SJCRH30 (cell line): ENCODE measurements around the gene NYNRIN. TPM values are rescaled to one million over a fixed set of nuclear protein-coding genes. Genes with fewer than 3 reads are reported as not detected.

Experiments
- DNase-seq, 2 experiments: peaks; one replicate each; pipeline ENCODE4 v3.0.0-alpha.2; 2015 to 2020
- H3K27ac ChIP-seq: fragments of 250-450 bp; sonication (Bioruptor Pico); 2 replicates; pipeline ENCODE4 v1.5.1; 2020; ENCODE audit warnings: mild to moderate bottlenecking, moderate library complexity
- H3K27me3 ChIP-seq: fragments of 250-450 bp; sonication (Bioruptor Pico); 2 replicates; pipeline ENCODE4 v1.5.1; 2020; ENCODE audit warnings: mild to moderate bottlenecking, moderate library complexity
- H3K36me3 ChIP-seq: fragments of 250-450 bp; sonication (Bioruptor Pico); 2 replicates; pipeline ENCODE4 v1.5.1; 2020; ENCODE audit warnings: mild to moderate bottlenecking, moderate library complexity
- H3K4me1 ChIP-seq: fragments of 250-450 bp; sonication (Bioruptor Pico); 2 replicates; pipeline ENCODE4 v1.5.1; 2020; ENCODE audit warnings: mild to moderate bottlenecking, moderate library complexity
- H3K4me3 ChIP-seq: fragments of 250-450 bp; sonication (Bioruptor Pico); 2 replicates; pipeline ENCODE4 v1.5.1; 2020; ENCODE audit warnings: mild to moderate bottlenecking, moderate library complexity
- H3K9me3 ChIP-seq: fragments of 250-450 bp; sonication (Bioruptor Pico); replicated peaks from 2 replicates; pipeline ENCODE4 v1.5.1; 2020; ENCODE audit warnings: mild to moderate bottlenecking, moderate library complexity
- total RNA-seq: library from RNA; depleted of rRNA; stranded (reverse); fragments of >200 nt; shearing (Covaris generic); gene quantifications from 2 replicates; pipeline ENCODE4 v1.2.3, GENCODE V29; 2014

Gene NYNRIN
- total RNA-seq, 1 experiment from 2014 or later, result 12.1 TPM

DNA sequence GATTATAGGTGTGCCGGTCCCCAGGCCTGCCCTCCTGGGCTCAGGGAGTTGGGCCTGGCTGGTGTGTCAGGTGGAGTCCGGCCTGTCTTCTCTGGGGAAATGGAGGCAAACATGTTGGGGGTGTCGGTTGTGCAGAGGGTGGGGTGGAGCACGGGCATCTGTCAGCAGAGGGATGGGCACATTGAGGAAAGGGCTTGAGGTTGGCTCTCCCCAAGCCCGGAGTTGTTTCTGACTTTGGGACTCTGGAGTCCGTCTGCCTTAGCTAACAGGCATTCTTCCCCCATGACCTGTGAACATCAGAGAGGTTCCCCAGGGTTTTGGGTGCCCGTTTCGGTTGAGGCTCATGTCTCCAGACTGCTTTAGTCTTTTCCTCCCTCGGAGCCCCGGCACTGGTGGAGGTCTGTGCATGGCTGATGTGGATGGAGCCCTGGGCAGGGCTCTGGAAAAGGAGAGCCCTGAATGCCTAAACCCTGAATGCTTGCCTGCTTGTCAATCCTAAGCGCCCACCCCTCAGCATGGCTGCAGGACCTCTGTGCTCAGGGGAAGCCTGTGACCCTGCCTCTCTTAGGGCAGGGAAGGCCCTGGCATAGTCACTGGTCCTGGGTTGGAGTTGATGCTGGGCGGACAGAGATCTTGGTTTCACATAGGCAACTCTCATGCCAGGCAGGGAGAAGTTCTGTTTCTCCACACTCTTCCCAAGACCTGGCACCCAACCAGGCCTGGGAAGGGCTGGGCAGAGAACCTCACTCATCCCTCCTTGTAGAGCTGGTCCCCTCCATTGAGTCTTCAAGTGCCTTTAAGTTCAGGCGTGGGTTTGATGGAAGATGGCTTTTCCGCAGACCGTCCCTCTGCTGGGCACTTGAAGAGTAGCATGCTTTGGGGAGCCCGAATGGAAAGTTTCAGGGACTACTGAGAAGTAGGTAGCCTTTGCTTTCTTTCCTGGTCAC lies 12.9 kb downstream of the NYNRIN start:
- H3K27ac ChIP-seq, result no peak overlapping the region
- H3K4me1 ChIP-seq, result no peaks in the 10 kb centered on the region
- H3K4me3 ChIP-seq, result no peak overlapping the region
- DNase-seq, result peak; percentile 35 to 71
- H3K9me3 ChIP-seq, result no peaks in the 10 kb centered on the region
- no peaks in the 10 kb centered on the region for H3K27me3 ChIP-seq
- no peaks in the 10 kb centered on the region for H3K36me3 ChIP-seq

DNA sequence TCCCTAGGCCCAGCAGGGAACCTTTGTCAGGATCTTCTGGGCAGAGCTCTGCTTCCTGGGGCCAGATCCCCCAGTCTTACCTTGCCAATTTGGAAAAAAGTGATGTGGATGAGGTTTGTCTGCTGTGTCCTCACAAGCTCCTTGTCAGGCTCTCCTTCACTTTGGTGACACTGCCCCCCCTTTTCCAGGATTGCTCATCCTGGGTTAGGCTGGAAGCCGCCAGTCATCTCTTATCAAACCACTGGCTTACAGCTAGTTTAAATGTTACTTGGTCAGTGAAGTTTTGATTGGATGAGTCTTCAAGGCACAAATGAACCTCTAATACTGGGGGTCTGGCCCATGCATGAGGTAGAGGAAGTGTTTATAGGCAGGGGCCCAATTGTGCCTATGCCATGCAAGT lies 15.3 kb downstream of the NYNRIN start:
- no peaks in the 10 kb centered on the region for H3K4me1 ChIP-seq
- no peaks in the 10 kb centered on the region for H3K27me3 ChIP-seq
- H3K27ac ChIP-seq, result no peak overlapping the region
- H3K9me3 ChIP-seq, result no peaks in the 10 kb centered on the region
- DNase-seq, result no peak
- no peak overlapping the region for H3K4me3 ChIP-seq
- H3K36me3 ChIP-seq, result no peaks in the 10 kb centered on the region

DNA sequence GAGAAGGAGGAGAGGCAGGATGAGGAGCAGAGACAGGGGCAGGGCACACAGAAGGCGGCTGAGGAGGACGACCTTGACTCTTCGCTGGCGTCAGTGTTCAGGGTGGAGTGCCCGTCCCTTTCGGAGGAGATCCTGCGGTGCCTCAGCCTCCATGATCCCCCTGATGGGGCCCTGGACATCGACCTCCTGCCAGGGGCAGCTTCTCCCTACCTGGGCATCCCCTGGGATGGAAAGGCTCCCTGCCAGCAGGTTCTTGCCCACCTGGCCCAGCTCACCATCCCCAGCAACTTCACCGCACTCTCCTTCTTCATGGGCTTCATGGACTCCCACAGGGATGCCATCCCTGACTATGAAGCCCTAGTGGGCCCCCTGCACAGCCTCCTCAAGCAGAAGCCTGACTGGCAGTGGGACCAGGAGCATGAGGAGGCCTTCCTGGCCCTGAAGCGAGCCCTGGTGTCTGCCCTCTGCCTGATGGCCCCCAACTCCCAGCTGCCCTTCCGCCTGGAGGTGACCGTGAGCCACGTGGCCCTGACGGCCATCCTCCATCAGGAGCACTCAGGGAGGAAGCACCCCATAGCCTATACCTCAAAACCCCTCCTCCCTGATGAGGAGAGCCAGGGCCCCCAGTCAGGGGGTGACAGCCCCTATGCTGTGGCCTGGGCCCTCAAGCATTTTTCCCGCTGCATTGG lies 16.1 kb downstream of the NYNRIN start:
- Histone ChIP-seq H3K27me3 (no peaks in the 10 kb centered on the region), H3K36me3 (no peaks in the 10 kb centered on the region), H3K4me1 (no peaks in the 10 kb centered on the region), H3K4me3 (no peak overlapping the region), H3K9me3 (no peaks in the 10 kb centered on the region), H3K27ac (no peak overlapping the region)
- no peak for DNase-seq

DNA sequence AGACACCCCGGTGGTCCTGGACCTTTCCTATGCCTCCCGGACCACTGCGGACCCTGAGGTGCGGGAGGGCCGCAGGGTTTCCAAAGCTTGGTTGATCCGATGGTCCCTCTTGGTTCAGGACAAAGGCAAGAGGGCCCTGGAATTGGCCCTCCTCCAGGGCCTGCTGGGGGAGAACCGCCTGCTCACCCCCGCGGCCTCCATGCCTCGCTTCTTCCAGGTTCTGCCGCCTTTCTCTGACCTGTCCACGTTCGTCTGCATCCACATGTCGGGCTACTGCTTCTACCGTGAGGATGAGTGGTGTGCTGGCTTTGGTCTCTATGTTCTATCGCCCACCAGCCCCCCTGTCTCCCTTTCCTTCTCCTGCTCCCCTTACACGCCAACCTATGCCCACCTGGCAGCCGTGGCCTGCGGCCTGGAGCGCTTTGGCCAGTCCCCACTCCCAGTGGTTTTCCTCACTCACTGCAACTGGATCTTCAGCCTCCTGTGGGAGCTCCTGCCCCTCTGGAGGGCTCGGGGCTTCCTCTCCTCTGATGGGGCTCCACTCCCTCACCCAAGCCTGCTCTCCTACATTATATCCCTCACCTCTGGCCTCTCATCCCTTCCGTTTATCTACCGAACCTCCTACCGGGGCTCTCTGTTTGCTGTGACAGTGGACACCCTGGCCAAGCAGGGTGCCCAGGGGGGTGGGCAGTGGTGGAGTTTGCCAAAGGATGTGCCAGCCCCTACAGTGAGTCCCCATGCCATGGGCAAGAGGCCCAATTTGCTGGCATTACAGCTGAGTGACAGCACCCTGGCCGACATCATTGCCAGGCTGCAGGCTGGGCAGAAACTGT lies 16.8 kb downstream of the NYNRIN start:
- Histone ChIP-seq H3K27me3 (no peaks in the 10 kb centered on the region), H3K9me3 (no peaks in the 10 kb centered on the region), H3K4me1 (no peaks in the 10 kb centered on the region), H3K36me3 (no peaks in the 10 kb centered on the region), H3K4me3 (no peak overlapping the region), H3K27ac (no peak overlapping the region)
- DNase-seq, result no peak

DNA sequence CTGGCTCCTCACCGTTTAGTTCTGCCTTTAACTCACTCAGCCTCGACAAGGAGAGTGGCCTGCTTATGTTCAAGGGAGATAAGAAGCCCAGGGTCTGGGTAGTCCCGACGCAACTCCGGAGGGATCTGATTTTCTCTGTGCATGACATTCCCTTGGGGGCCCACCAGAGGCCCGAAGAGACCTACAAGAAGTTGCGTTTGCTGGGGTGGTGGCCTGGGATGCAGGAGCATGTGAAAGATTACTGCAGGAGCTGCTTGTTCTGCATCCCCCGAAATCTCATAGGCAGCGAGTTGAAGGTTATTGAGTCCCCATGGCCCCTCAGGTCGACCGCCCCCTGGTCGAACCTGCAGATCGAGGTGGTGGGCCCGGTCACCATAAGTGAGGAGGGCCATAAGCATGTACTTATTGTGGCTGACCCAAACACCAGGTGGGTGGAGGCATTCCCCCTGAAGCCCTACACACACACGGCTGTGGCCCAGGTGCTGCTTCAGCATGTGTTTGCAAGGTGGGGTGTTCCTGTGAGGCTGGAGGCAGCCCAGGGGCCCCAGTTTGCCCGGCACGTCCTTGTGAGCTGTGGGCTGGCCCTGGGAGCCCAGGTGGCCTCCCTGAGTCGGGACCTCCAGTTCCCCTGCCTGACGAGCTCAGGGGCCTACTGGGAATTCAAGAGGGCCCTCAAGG lies 17.6 kb downstream of the NYNRIN start:
- no peak overlapping the region for H3K4me3 ChIP-seq
- H3K27ac ChIP-seq, result no peak overlapping the region
- no peaks in the 10 kb centered on the region for H3K36me3 ChIP-seq
- DNase-seq, result no peak
- H3K27me3 ChIP-seq, result no peaks in the 10 kb centered on the region
- no peaks in the 10 kb centered on the region for H3K4me1 ChIP-seq
- H3K9me3 ChIP-seq, result no peaks in the 10 kb centered on the region

DNA sequence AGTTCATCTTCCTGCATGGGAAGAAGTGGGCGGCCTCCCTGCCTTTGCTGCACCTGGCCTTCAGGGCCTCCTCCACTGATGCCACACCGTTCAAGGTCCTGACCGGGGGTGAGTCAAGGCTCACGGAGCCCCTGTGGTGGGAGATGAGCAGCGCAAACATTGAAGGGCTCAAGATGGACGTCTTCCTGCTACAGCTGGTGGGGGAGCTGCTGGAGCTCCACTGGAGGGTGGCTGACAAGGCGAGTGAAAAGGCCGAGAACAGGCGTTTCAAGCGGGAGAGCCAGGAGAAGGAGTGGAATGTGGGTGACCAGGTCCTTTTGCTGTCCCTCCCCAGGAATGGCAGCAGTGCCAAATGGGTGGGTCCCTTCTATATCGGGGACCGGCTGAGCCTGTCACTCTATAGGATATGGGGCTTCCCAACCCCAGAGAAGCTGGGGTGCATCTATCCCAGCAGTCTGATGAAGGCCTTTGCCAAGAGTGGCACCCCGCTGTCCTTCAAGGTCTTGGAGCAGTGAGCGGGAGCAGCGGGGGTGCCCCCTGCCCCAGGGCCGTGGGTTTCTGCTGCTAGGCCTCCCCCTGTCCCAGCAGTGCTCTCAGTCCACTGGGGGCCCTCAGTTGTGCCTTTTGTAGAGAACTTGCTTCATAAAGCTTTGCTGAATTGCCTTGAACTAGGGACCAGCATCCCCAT lies 18.3 kb downstream of the NYNRIN start:
- H3K9me3 ChIP-seq, result no peaks in the 10 kb centered on the region
- no peaks in the 10 kb centered on the region for H3K36me3 ChIP-seq
- no peaks in the 10 kb centered on the region for H3K4me1 ChIP-seq
- H3K27ac ChIP-seq, result no peak overlapping the region
- H3K4me3 ChIP-seq, result no peak overlapping the region
- no peak for DNase-seq
- H3K27me3 ChIP-seq, result no peaks in the 10 kb centered on the region

DNA sequence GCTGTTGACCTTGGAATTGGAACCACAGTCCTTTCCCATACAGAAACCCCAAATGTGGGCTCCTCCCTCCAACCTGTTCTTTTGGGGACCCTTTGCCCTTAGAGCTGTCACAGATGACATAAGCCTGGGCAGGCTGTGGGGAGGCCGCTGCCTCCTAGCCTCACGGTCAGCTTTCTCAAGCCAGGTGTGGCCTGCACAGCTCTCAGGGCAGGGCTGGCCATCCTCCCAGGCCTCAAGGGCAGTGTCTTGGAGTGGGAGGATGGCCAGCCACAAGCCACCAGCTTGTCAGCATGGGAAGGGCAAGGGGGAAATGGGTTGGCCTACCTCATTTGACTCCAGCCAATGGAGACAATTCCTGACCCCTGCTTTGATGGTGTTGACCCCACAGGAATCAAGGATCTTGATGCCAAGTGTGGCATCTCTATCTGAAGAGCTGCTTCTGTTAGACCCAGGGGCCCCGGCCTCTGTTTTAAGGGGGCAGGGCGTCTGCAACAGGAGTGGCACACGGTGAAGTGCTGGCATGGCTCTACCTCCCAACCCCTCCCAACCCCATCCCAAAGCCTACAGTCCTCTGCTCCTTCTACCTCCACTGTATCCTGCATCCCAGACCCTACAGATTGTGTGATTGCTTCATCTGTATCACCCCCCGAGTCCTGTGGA lies 19.2 kb downstream of the NYNRIN start:
- Histone ChIP-seq H3K4me1 (no peaks in the 10 kb centered on the region), H3K4me3 (no peak overlapping the region), H3K27ac (no peak overlapping the region), H3K9me3 (no peaks in the 10 kb centered on the region), H3K27me3 (no peaks in the 10 kb centered on the region), H3K36me3 (no peaks in the 10 kb centered on the region)
- DNase-seq, result no peak

DNA sequence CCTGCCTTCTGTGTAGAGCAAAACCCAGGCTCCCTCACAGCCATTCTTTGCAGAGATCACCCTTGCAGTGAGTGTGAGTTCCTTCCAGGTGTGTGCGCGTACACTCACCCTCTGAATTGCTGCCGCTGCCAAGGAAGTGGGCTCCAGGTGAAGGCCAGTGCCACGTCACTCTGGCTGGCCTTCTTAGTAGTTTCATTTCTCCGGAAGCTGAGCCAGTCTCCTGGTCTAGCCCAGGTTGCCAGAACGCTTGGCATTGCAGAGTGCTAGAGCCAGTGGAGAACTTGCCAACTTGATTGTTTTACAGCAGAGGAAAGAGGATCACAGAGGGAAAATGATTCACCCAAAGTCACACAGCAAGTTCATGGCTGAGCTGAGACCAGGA lies 19.7 kb downstream of the NYNRIN start:
- H3K4me1 ChIP-seq, result no peaks in the 10 kb centered on the region

DNA sequence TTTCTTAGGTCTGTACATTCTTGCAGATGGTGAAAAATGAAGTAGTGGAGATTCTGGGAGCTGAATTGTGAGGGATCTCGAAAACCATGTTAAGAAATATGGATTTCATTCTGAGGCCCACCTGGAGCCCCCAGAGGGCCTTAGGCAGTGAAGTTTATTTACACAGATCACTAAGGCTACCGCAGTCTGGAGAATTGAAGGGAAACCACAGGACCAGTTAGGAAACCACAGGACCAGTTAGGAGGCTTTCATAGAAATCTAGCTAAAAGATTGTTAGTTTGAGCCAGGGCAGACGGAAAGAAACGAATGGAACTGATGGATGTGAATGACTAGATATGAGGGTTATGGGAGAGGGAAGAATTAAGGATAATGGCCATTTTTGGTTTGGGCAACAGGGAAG lies 23.5 kb downstream of the NYNRIN start:
- no peaks in the 10 kb centered on the region for H3K36me3 ChIP-seq
- DNase-seq, result no peak
- H3K4me3 ChIP-seq, result no peak overlapping the region

More for the DNA sequence above, 19.7 kb downstream of the NYNRIN start:
- DNase-seq, result no peak
- H3K36me3 ChIP-seq, result no peaks in the 10 kb centered on the region
- H3K9me3 ChIP-seq, result no peaks in the 10 kb centered on the region
- no peaks in the 10 kb centered on the region for H3K27me3 ChIP-seq
- H3K27ac ChIP-seq, result no peak overlapping the region
- no peak overlapping the region for H3K4me3 ChIP-seq

DNA sequence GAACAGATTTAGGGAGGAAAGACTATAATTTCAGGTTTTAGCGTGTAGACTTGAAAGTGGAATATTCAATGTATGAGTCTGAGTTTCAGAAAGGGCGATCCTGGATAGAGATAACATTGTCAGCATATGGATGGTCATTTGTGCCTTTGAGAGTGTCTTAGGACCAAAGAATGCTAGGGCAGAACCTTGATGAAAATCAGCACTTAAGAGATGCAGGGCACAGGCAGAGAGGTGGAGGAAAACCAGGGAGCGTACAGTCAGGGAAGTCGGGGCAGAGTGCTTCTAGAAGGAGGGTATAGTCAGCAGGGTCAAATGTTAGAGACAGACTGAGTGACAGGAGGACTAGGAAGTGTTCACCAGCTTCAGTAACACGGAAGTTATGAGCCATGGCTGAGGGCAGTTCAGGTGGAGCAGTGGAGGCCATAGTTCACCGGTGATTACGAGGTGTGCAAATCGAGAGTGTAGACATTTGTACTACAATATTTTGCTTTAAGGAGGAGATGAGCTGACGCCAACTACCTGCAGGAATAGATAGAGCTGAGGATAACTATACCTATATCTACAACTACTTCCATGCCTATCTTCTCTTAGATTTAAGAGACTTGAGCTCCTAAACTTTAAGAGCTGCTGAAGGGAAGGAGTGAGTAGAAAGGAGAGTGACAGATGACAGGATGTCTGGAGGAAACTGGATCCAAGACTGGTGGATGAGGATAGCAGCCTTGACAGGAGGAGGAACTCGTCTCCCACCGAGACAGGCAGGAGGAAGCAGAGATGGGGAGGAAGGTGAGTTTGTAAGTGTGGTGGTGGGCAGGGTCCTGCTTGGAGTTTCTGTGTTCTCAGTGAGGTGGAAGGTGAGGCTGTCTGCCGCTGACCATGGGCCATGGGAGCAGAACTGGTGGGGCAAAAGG lies 24.1 kb downstream of the NYNRIN start:
- no peak overlapping the region for H3K4me3 ChIP-seq
- no peak overlapping the region for H3K27ac ChIP-seq
- no peaks in the 10 kb centered on the region for H3K27me3 ChIP-seq
- H3K9me3 ChIP-seq, result no peaks in the 10 kb centered on the region
- no peaks in the 10 kb centered on the region for H3K4me1 ChIP-seq
- DNase-seq, result no peak
- no peaks in the 10 kb centered on the region for H3K36me3 ChIP-seq

More for the DNA sequence above, 23.5 kb downstream of the NYNRIN start:
- Histone ChIP-seq H3K9me3 (no peaks in the 10 kb centered on the region), H3K4me1 (no peaks in the 10 kb centered on the region), H3K27ac (no peak overlapping the region), H3K27me3 (no peaks in the 10 kb centered on the region)

DNA sequence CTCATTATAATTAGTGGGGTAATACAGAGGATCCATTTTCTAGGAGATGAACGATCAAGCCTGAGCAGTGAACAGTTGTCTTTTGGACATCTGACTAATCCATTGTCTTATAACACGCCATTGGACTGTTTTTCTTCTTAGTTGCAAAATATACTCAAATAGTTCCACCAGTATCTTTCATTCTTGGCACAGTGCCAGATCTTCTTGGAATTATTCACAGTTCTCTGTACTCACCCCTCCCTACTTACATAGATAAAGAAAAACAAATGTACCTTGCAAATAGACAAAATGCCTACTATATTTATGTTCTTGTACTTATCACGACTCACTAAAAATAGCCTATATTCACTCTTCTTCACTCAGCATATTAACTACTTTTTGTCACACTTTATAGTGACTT lies 26.9 kb downstream of the NYNRIN start:
- H3K36me3 ChIP-seq, result no peaks in the 10 kb centered on the region
- H3K4me1 ChIP-seq, result no peaks in the 10 kb centered on the region
- no peak overlapping the region for H3K4me3 ChIP-seq
- H3K27ac ChIP-seq, result no peak overlapping the region
- no peaks in the 10 kb centered on the region for H3K27me3 ChIP-seq
- no peaks in the 10 kb centered on the region for H3K9me3 ChIP-seq
- peak in 1 of 2 experiments; percentile 36 for DNase-seq

DNA sequence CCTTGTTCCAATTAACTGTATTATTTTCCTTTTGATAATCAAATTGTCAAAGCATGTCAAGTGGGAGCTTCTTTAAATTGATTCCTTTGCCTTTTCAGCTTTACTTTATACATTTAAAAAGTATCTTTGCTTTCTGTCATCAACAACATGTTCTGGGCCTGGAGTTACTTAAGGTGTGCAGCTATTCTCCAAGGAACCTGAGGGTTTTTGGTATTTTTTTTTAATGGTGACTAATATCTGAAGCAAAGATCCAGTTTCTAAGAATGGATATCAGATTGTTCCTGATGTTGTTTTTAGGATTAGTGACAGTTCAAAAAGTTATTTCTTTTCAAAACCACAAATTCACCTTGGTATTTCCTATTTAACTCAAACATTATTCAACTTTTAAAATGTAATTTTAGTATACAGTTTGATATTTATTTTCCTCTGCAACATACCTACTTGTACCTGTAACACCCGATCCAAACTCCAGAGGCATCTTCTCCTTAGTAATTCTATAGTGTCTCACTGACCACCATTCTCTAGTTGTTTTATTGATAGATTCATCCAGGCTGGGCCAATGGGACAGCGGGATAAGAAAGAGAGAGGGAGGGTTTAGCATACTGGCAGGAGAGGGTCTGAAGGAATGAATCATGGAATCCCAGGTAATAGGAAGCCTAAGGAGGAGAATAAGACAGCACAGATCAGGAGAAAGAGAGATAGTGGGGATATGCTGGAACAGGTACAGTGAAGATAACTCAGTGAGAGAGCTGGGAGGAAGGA lies 27.5 kb downstream of the NYNRIN start:
- no peak overlapping the region for H3K4me3 ChIP-seq
- no peaks in the 10 kb centered on the region for H3K27me3 ChIP-seq
- H3K4me1 ChIP-seq, result no peaks in the 10 kb centered on the region
- H3K36me3 ChIP-seq, result no peaks in the 10 kb centered on the region
- no peak for DNase-seq
- no peak overlapping the region for H3K27ac ChIP-seq
- H3K9me3 ChIP-seq, result no peaks in the 10 kb centered on the region
